NCI-H2227 (cell line): ENCODE data around the gene ASH1L.
A peak's percentile ranks its signal among the peaks of the same experiment; 100 is the strongest.
"Not testable (repeated sequence)": the region's sequence is repeated elsewhere in the genome, so short reads cannot be mapped to it uniquely, and the experiment has no call there.

ENCODE experiments used
- DNase-seq: peaks from one replicate; lab custom pipeline; 2025; ENCODE audit not compliant: unreplicated experiment; lab: John Stamatoyannopoulos, UW

ASH1L gene

DNA sequence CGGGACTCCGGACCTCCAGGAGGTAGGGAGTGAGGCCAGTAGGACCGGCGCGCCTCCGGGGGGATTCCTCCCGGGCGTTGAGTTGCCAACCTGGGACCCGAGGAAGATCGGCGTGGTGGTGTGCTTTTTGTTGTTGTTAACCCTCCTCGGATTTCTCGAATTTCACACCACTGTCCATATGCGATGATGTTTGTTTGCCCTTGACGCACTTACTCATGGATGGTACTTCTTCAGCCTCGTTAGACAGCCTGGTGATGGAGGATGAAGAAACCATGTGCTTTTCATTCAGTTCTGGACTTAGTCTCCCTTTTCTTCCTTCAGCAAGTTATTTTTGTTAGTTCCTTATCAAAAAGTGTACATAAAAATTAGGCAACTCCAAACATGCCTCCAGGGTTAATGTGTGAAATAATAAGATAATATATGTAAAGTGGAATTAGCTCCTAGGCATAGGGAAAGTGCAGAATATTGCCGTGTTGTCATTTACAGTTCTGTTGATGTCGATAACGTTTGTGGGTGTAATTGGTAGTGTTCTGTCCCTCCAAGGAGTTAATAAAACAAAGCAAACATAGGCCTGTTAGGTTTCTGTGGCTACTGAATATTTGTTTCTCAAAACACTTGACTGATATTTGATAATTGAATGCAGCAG lies 897 bp upstream of the ASH1L start:
- peak; percentile 46 for DNase-seq

DNA sequence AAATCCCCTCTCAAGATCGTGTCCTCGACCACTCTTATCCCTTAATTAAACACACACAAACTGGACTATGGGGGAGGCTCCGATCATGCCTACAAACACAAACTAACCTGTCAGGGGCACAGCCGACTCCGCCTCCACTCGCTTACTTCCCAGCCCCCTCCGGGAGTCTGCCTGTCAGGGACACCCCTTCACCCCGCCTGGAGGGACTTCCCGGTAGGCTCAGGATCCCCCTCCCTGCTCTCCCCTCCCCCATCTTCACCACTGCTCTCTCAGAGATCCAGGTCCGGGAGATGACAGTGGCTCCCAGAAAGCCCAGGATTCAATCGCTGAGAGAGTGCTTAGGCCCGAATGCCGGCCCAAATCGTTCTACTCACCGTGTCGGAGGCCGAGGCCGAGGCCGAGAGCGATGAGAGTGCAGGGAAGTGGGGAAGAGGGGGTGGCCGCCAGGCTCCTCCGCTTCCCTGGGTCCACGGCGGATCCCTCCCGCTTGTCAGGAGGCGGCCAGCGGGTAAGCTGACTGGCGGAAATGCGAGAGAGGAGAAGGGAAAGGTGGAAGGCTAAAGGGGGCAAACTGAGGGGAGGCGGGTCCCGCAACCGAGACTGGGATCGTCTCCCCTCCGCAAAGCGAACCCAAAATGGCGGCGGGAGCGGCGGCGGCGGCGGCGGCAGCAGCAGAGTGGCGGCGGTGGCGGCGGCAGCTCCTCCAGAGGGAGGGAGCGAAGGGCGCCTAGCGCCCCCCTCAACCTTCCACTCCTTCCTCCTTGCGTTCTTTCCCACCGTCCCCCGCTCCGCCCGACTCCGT lies 623 bp downstream of the ASH1L start:
- DNase-seq: peak; percentile 36

DNA sequence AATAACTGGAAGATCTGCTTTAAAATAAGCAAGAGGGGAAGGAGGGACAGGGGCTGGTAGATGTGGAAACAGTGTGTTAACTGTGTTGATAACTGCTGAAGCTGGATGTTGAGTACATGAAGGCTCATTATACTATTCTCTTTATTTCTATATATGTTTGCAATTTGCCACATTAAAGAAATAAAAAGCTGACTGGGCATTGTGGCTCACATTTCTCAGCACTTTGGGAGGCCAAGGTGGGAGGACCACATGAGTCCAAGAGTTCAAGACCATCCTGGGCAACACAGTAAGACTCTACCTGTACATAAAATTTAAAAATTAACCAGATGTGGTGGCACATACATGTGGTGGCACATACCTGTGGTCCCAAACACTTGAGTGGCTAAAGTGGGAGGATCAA lies 6.7 kb downstream of the ASH1L start:
- no peak for DNase-seq

DNA sequence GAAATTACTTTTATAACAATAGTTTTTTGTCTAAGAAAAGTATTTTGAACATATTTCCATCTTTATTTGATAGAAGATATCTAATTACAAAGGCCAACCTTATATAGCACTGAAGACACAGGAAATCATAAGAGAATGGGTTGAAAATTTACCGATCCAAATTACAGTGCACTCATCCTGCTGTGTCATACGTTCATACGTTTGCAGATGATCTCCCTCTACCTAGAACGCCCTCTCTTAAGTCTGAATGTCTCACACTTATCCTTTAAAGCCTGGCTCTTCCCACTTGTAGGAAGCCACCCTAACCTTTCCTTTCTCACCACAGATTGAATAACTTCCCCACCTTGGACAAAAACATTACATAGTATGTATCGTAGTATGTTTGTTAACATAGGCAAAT lies 9.3 kb downstream of the ASH1L start:
- peak; percentile 33 for DNase-seq

DNA sequence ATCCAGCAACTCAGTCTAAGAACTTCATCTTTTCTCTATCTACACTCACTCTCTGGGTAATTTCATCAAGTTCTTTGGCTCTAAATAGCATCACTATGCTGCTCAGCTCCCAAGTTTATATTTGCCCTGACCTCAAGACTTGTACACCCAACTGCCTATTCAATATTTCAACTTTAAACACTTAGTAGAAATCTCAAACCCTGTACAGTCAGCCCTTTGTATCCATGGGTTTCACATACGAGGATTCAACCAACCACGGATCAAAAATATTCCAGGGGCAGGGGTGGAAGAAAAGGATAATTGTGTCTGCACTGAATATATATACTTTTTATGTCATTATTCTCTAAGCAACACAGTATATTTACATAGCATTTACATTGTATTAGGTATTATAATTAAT lies 13.9 kb downstream of the ASH1L start:
- no peak for DNase-seq

DNA sequence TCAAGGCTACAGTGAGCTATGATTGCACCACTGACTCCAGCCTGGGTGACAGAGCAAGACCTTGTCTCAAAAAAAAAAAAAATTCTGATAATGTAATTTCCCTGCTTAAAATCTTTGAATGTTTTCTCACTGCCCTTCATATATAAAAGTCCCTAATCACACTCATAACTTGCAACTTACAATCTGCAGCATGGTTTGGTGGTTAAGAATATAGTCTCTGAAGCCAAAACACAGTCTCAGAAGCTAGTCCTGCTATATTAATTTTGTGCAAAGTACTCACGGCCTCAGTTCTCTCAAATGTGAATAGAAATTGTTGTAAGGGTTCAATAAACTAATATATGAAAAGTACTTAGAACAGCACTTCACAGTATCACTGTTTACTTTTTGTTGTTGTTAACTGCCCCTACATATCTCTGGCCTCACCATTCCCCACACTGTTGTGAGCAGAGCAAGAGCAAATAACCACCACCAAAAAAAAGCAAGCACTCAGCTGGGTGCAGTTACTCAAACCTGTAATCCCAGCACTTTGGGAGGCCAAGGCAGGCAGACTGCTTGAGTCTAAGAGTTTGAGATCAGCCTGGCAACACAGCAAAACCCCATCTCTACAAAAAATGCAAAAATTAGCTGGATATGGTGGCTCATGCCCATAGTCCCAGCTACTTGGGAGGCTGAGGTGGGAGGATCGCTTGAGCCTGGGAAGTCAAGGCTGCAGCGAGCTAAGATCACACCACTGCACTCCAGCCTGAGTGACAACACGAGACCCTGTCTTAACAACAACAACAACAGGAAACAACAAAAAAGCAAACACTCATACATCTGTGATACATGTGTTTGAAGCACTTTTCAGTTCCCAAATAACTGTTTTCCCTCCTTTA lies 22.4 kb downstream of the ASH1L start:
- DNase-seq: no peak

DNA sequence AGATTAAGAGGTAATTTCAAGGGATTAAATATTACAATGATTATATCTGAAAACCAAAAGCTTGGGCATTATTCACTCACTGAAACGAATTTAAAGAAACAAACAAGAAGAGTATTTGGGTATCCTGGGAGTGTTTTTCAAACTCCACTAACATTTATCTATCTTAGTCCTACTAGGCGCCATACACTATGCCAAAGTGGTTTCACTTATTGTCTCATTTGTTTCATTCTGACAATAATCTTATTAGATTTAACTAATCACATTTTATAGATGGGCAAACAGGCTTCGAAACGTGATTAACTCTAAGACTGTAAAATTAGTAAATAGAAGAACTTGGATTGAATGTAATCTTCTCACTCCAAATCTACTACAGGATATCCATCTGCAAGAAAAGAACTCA lies 25.4 kb downstream of the ASH1L start:
- DNase-seq: no peak

DNA sequence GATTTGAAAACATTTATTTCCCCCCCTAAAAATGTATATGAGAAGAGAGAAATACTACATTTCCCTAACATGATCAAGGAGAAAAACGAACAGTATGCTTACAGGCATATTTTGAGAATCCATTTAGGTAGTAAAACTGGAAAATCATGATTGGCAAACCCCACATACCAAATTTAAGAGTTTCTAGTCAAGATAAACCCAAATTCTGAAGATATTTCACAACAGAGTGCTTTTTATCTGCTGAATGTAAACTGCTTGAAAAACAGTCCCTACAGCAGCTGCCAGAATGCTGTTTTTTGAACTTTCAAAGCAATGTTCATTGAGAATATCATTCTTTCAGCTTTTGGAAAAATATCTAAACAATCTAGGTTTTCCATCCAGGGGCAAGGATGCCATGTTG lies 31.0 kb downstream of the ASH1L start:
- no peak for DNase-seq

DNA sequence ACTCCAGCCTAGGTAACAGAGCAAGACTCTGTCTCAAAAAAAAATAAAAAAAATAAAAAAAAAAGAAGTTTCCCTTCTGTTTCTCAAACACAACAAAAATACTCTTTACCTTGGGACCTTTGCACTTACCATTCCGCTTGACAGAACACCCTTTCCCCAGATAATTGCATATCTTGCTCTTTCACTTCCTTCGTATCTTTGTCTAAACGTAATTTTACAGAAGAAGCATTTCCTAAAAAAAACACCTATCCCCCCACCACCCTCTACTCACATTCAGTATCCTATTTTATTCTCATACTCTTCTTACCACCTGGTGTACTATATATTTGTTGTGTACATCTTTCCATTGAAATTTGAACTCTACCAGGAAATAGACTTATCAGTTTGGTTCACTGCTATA lies 32.7 kb downstream of the ASH1L start:
- DNase-seq: no peak

DNA sequence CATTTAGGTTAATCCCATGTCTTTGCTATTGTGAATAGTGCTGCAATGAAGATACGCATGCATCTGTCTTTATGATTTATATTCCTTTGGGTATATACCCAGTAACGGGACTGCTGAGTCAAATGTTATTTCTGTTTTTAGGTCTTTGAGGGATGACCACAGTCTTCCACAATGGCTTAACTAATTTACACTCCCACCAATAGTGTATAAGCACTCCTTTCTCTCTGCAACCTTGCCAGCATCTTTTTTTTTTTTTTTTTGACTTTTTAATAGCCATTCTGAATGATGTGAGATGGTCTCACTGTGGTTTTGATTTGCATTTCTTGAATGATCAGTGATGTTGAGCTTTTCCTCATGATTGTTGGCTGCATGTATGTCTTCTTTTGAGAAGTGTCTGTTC lies 33.5 kb downstream of the ASH1L start:
- no peak for DNase-seq

DNA sequence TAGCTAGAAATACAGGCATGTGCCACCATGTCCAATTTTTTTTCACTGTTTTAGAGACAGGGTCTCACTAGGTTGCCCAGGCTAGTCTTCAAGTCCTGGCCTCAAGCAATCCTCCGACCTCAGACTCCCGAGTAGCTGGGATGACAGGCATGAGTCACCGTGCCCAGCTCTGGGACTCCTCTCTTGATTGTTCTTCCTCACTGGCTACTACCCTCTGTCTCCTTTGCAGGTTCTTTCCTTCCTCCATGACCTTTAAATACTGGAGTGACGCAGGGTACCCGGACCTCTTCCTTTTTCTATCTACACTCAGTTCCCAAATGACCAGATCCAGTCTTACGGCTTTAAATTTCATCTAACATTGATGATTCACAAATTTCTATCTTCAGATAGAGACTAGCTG lies 34.9 kb downstream of the ASH1L start:
- no peak for DNase-seq

DNA sequence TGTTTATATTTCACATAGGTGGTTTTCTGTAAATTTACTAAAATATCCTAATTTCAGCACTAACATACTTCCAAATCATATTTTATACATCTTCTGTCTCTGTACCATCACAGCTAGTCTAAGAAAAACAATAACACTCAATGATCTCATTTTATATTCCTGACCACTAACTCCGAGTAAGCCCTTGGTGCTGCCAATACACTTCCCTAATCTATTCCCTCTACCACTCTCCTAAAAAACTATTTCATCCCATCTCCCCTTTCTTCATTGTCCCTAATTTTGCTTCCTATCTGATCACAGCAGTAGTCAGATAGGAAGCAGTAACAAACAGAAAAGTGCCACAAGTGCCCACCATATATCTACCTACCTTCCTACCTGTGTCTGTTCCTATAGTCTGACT lies 36.2 kb downstream of the ASH1L start:
- no peak for DNase-seq

DNA sequence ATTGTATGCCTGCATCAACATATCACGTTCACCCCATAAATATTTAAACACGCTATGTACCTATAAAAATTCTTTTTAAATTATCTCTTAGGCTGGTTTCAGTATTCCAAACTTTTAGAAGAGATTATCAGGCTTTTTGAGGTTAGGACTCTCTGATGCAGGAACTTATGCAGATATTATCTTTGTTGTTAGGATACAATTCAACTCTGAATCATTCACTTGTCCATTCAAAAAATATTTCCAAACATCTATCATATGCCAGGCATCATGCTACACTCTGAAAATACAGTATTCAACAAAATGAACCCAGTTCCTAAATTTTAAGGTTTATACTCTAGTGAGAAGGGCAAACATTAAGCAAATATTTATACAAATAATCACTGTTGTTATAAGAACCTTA lies 40.5 kb downstream of the ASH1L start:
- DNase-seq: no peak

DNA sequence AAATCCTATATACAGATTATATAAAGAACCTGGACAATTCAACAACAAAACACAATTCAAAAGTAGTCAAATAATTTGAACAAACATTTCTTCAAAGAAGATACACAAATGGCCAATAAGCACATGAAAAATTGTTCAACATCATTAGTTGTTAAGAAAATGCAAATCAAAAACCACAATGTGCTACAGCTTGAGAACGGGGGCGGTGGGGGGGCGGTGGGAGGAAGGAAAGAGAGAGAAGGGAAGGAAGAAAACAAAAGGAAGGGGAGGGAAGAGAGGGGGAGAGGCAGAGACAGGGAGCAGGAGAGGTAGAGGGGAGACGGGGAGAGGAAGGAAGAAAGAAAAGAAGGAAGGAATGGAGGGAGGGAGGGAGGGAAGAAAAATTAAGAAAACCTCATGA lies 44.1 kb downstream of the ASH1L start:
- no peak for DNase-seq

DNA sequence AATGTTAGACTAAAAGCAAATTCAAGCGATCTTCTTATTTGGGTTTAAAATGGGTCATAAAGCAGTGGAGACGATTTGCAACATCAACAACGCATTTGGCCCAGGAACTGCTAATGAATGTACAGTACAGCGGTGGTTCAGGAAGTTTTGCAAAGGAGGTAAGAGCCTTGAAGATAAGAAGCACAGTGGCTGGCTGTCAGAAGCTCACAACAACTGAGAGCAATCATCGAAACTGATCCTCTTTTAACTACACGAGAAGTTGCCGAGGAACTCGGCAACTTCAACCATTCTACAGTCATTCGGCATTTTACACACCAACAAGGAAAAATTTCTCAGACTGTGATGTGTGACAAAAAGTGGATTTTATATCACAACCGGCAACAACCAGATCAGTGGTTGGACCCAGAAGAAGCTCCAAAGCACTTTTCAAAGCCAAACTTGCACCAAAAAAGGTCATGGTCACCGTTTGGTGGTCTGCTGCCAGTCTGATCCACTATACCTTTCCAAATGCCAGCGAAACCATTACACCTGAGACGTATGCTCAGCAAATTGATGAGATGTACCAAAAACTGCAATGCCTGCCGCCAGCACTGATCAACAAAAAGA lies 47.9 kb downstream of the ASH1L start:
- DNase-seq: no peak

DNA sequence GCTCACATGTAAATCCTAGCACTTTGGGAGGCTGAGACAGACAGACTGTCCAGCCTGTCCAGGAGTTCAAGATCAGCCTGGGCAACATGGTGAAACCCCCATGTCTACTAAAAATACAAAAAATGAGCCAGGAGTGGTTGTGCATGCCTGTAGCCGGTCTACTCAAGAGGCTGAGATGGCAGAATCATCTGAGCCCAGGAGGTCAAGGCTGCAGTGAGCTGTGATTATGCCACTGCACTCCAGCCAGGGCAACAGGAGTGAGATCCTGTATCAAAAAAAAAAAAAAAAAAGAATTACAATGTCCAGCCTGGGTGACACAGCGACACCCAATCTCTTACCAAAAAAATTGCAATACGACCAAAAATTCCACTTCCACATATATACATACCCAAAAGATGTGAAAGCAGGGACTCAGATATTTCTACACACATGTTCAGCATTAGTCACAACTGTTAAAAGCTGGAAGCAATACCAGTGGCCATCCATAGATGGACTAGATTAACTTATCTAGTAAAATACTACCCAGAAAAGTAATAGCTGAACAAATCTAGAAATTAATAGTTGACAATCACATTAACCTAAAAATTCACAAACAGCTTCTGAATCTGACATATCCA lies 49.2 kb downstream of the ASH1L start:
- no peak for DNase-seq

DNA sequence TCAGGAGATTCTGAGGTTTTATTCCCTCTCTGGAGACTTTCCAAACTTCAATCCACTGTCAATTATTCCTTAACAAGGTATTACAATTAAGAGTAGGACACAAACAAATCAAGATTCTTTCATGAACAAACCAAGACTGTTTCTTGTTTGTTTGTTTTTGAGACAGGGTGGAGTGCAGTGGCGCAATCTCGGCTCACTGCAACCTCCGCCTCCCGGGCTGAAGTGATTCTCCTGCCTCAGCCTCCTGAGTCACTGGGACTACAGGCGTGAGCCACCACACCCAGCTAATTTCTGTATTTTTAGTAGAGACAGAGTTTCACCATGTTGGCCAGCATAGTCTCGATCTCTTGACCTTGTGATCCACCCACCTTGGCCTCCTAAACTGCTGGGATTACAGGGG lies 51.2 kb downstream of the ASH1L start:
- not testable (repeated sequence) for DNase-seq

DNA sequence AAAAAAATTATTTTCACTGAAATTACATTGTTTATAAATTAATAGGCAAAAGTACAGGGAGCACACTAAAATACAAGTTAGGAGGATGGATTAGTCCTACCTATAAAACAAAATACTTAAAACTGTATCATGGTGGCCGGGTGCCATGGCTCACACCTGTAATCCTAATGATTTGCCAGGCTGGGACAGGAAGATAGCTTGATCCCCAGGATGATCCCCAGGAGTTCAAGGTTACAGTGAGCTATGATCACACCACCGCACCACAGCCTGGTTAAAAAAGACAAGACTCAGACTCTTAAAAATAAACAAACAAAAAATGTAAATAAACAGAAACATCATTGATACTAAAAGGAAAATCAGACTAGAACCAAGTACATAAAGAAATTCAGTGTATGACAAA lies 53.5 kb downstream of the ASH1L start:
- no peak for DNase-seq

DNA sequence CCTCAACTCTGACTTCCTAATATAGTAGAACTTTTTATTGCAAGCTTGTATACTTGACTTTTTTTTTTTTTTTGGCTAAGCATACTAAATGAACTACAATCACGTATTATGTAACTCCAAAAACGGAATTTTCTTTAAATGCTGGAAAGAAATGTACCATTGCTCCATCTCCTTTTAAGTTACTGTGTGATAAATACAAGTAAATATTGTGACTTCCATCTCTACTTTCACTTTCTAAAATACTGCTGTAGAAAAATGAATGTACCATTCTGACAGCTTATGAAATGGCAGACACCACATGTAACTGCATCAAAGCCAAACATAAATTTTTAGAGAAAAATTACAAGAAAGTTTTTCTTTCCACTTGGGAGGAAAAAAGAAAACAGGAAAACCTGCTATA lies 54.7 kb downstream of the ASH1L start:
- DNase-seq: no peak

DNA sequence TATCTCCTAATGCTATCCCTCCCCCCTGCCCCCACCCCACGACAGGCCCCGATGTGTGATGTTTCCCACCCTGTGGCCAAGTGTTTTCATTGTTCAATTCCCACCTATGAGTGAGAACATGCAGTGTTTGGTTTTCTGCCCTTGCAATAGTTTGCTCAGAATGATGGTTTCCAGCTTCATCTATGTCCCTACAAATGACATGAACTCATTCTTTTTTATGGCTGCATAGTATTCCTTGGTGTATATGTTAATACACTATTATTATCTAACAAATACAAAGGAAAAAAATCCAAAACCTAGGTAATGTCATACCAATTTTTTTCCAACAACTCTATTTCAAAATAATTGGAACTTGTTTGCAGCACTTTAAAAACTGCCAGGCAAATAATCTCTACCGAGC lies 56.6 kb downstream of the ASH1L start:
- DNase-seq: not testable (repeated sequence)

DNA sequence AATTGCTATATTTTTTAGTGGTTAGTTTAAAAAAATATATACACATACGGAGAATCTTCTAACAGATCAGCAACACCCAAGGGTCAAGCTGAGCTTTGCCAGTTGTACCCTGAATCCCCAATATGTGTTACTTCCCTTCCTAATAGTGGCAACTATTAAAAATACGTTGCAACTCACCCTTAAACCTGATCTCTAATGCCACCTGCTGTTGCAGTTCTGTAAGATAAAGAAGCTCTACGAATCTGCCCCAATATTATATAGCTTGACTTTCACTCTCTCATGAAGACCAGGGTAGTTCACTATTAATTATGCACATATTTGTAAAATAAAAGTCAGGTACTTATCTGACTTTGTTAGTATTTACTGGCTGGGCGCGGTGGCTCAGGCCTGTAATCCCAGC lies 58.4 kb downstream of the ASH1L start:
- peak; percentile 25 for DNase-seq
